GM12801 (cell line): Measurements from ENCODE around the gene MYO5B.

Experiments
- TF ChIP-seq, protein P1 (sequence below): IDR thresholded peaks from one replicate; pipeline ENCODE4 v1.5.1; 2011; ENCODE audit warnings: control low read depth; ENCODE audit not compliant: insufficient read length; ENCODE audit errors: extremely low read depth

The MYO5B gene

DNA sequence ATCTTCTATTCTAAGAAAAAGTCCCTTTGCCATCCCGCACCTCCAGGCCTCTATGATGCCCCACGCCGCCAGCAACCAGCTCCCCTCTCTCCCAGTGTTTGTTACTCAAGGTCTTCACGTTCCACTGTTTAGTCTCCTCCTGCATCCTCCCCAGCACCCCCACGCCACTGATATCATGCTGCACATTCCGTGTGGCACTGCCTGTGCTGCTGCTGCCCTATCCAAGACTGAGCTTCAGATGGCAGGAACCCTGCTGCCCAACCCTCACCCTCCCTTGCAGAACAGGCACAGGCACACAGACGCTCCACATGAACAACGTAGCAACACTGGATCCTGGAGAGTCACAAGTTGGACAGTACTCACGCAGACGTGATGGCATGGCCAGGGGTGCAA, 35.3 kb downstream of the MYO5B start:
- TF ChIP-seq, protein P1, sequence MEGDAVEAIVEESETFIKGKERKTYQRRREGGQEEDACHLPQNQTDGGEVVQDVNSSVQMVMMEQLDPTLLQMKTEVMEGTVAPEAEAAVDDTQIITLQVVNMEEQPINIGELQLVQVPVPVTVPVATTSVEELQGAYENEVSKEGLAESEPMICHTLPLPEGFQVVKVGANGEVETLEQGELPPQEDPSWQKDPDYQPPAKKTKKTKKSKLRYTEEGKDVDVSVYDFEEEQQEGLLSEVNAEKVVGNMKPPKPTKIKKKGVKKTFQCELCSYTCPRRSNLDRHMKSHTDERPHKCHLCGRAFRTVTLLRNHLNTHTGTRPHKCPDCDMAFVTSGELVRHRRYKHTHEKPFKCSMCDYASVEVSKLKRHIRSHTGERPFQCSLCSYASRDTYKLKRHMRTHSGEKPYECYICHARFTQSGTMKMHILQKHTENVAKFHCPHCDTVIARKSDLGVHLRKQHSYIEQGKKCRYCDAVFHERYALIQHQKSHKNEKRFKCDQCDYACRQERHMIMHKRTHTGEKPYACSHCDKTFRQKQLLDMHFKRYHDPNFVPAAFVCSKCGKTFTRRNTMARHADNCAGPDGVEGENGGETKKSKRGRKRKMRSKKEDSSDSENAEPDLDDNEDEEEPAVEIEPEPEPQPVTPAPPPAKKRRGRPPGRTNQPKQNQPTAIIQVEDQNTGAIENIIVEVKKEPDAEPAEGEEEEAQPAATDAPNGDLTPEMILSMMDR: no peak

DNA sequence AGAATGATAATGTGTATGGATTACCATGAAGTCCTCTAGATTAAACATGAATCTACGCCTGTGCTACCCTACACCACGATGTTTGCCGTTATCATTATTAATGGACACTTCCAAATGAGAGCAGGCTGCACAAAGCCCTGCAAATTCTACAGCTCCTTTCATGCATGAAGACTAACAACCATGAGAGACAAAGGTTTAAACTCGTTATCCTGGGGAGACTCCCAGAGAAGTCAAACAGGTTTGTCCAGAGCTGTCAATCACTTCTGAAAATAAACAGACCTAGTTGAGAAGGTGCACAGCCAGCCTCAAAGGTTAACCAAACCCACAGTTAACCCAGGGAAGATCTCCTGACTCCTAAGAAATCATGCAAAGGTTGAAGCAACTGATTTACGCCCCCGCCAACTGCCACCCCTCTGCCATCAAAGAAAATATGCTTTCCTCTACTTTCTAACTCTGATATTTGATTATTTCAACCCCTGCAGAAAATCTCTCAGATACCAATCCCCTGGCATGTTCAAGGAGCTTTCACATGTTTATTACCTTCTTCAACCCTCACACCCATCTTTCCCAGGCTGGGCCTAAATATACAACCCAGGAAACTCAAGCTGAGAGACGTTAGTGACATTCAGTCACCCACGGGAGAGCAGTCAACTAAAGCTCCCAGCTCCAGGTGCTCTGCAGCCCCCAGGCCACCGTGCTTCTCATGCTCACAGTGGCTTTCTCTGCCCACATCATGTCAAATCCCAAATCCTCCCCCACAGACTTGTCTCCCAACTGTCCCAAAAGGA, 35.9 kb downstream of the MYO5B start:
- TF ChIP-seq, protein P1: no peak

DNA sequence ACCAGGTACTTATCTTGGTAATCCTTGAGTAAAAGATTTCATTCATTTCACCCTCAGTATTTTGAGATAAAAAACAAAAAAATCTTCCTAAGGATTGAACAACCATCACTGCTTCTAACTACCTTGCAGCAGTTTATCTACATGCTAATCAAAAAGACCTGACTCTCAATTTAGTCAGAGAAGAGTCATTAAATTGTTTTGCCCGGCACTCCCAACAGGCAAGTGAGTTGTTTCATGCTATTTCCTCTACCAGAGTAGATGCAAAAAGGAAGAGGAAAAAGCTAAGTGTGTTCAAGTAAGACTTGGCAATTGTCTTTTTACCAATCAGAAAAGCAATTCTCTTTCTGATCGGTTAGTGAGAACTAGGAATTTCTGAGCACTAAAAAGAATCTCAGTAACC, 39.5 kb downstream of the MYO5B start:
- TF ChIP-seq, protein P1: no peak

DNA sequence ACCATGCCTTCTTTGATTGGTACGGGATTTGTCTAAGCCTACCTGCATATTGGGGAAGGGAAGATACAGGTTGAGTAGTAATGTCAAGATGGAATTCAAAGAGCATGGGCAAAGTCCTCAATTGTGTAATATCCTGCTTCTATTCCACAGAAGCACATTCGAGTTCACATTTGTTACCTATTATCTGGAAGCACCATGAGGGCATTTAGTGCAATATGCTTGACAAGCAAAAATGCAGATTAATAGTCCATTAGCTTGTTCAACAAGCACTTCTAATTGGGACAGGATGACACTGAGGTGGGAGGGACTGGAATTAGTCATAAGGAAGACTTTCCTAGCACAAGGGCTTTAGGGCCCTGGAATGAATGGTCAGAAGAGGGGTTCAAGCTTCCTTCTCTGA, 40.5 kb downstream of the MYO5B start:
- TF ChIP-seq, protein P1: no peak

DNA sequence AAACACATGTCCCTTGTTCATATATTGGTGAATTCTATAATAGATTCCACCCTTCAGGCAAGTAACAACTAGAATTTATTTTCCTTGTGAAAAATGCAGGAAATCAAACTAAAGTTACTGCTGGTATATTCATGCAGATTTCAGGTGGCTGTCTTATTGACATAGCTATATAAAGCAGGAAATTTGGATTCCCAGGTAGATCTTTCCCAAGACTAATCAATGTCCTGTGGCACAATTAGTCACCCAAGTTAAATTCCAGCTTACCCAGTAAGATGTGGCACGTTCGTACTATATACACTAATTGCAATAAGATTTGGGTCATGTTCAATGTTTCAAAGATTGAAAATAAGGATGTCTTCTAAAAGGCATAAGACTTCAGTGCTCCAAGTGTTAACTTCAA, 42.0 kb downstream of the MYO5B start:
- TF ChIP-seq, protein P1: no peak

DNA sequence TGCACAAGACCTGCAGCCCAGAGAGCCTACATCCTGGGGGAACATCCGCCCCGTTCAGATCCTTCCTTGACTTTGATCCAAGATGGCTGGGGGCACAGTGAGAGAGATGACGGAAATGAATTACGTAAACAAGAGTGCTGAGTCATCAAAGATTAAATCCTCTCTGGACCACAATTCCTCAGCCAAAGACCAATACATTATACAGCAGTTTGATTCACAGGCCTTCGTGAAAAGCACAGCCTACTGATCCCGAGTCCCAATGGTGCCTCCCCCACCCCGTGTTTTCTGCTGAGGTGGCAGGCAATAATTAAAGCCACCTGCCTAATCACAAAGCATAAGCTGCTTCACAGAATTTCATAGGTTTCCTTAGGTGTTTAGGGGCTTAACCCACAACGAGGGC, 43.0 kb downstream of the MYO5B start:
- TF ChIP-seq, protein P1: no peak

DNA sequence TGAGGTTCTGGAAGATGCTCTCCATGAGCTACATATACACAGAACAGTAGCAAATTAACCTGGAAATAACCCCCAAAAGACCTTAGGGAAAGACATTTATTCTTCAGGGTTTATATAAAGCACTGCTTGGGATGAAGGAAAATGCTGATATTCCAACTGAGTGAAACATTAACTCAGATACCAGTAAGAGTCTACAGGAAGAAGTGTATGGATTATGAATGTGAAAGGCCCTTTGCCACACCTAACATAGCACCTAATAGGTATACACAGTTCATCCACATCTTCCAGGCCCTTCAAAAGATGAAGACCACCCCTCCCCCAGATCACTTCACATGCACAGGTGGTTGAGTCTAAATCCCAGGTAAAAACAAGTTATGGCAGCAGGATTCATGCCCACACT, 50.4 kb downstream of the MYO5B start:
- TF ChIP-seq, protein P1: no peak

DNA sequence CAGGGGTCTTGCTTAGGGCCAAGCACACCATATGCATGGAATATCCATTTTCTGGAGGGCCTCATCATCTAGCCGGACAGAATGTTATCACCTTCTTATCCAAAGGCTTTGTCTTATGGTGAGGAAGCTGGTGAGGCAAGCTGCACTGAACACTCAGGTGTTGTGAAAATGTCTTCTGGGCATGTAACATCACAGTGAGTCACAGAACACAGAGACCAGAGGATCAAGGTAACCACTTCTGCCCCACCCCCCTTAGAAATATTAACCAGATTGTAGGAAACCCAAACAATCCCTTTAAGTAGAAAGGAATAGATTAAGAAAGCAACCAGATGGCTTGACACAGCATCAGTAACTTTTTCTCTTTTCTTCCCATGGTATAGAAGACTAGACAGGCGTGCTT, 51.1 kb downstream of the MYO5B start:
- TF ChIP-seq, protein P1: no peak
